Trophoblast cell (in vitro differentiated cells and primary cell): ENCODE data around the gene TPT1.

Experiments used
- DNase-seq, 2 donors: peaks; one replicate each; pipeline ENCODE4 v3.0.0-alpha.2; 2016
- H2AFZ ChIP-seq: 2 replicates; pipeline ENCODE4 v1.6.1; 2013; ENCODE audit warnings: low read length, moderate library complexity, mild to moderate bottlenecking; ENCODE audit not compliant: insufficient read depth, poor library complexity
- H2AK5ac ChIP-seq: 2 replicates; pipeline ENCODE4 v1.6.1; 2013; ENCODE audit warnings: mild to moderate bottlenecking, low read length
- H2BK120ac ChIP-seq: 2 replicates; pipeline ENCODE4 v1.6.1; 2013; ENCODE audit warnings: low read length, mild to moderate bottlenecking, moderate library complexity; ENCODE audit not compliant: insufficient read depth, poor library complexity
- H2BK12ac ChIP-seq: 2 replicates; pipeline ENCODE4 v1.6.1; 2013; ENCODE audit warnings: mild to moderate bottlenecking, low read length, moderate library complexity
- H2BK5ac ChIP-seq: 2 replicates; pipeline ENCODE4 v1.6.1; 2013; ENCODE audit warnings: low read length, low read depth, moderate library complexity, mild to moderate bottlenecking; ENCODE audit not compliant: poor library complexity
- H3K14ac ChIP-seq: 2 replicates; pipeline ENCODE4 v1.6.1; 2013; ENCODE audit warnings: mild to moderate bottlenecking, low read length
- H3K18ac ChIP-seq: 2 replicates; pipeline ENCODE4 v1.6.1; 2013; ENCODE audit warnings: mild to moderate bottlenecking, low read length
- H3K23ac ChIP-seq: 2 replicates; pipeline ENCODE4 v1.6.1; 2013; ENCODE audit warnings: low read length
- H3K27ac ChIP-seq: 2 replicates; pipeline ENCODE4 v1.5.1; 2013; ENCODE audit warnings: low read depth, mild to moderate bottlenecking, inconsistent platforms, low read length, moderate library complexity
- H3K27me3 ChIP-seq: 2 replicates; pipeline ENCODE4 v1.6.1; 2013; ENCODE audit warnings: inconsistent platforms, mild to moderate bottlenecking, low read length, moderate library complexity; ENCODE audit not compliant: insufficient read depth
- H3K36me3 ChIP-seq, 2 experiments: 1 replicate in 1 of 2; 2 replicates in 1 of 2; pipeline ENCODE4 v1.6.1; 2013; ENCODE audit warnings: low read length in 2 of 2, mild to moderate bottlenecking in 2 of 2, moderate library complexity in 1 of 2; ENCODE audit not compliant: insufficient read depth in 2 of 2, control insufficient read depth in 1 of 2
- H3K4ac ChIP-seq: 2 replicates; pipeline ENCODE4 v1.6.1; 2013; ENCODE audit warnings: low read depth, mild to moderate bottlenecking, low read length, moderate library complexity
- H3K4me1 ChIP-seq, 2 experiments: 1 replicate in 1 of 2; 2 replicates in 1 of 2; pipeline ENCODE4 v1.6.1; 2013; ENCODE audit warnings: low read length in 2 of 2, mild to moderate bottlenecking in 2 of 2, moderate library complexity in 1 of 2; ENCODE audit not compliant: insufficient read depth in 2 of 2, control insufficient read depth in 1 of 2
- H3K4me2 ChIP-seq: 2 replicates; pipeline ENCODE4 v1.6.1; 2013; ENCODE audit warnings: inconsistent platforms, mild to moderate bottlenecking, low read length, moderate library complexity
- H3K4me3 ChIP-seq: 2 replicates; pipeline ENCODE4 v1.5.1; 2013; ENCODE audit warnings: mild to moderate bottlenecking, low read depth, low read length, inconsistent platforms
- H3K79me1 ChIP-seq: one replicate; pipeline ENCODE4 v1.6.1; 2013; ENCODE audit warnings: low read length
- H3K79me2 ChIP-seq: 2 replicates; pipeline ENCODE4 v1.6.1; 2013; ENCODE audit warnings: low read length, mild to moderate bottlenecking; ENCODE audit not compliant: control insufficient read depth, insufficient read depth, poor library complexity
- H3K9ac ChIP-seq: 2 replicates; pipeline ENCODE4 v1.6.1; 2013; ENCODE audit warnings: mild to moderate bottlenecking, low read length
- H3K9me3 ChIP-seq: 2 replicates; pipeline ENCODE4 v1.6.1; 2013; ENCODE audit warnings: low read depth, mild to moderate bottlenecking, control low read depth, inconsistent platforms, low read length; ENCODE audit not compliant: insufficient read depth
- H4K12ac ChIP-seq: 2 replicates; pipeline ENCODE4 v1.6.1; 2013; ENCODE audit warnings: low read depth, mild to moderate bottlenecking, low read length, moderate library complexity
- H4K8ac ChIP-seq: 2 replicates; pipeline ENCODE4 v1.6.1; 2013; ENCODE audit warnings: low read depth, mild to moderate bottlenecking, low read length, moderate library complexity
- H4K91ac ChIP-seq: one replicate; pipeline ENCODE4 v1.6.1; 2013; ENCODE audit warnings: low read depth, mild to moderate bottlenecking, low read length, moderate library complexity
- WGBS: extraction: QIAGEN DNeasy Blood & Tissue Kit; methylation state at CpG from one replicate; pipeline ENCODE4 v1.1.7; 2013; ENCODE audit warnings: missing lambda C conversion rate; ENCODE audit not compliant: insufficient read length, insufficient coverage; ENCODE audit errors: extremely low coverage; 5-methylcytosine and 5-hydroxymethylcytosine counted together

The TPT1 gene

DNA sequence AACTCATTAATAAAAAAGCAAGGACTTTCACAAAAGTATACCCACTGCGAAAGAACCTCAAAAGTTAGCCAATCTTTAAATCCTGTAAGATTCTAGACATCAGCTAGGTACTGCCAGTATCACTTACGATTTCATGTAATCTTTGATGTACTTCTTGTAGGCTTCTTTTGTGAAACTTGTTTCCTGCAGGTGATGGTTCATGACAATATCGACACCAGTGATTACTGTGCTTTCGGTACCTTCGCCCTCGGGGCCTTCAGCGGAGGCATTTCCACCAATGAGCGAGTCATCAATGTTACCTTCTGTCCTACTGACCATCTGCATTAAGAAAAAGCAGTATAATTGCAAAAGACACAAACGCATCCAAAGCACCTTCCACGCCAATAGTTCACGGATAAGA, 1.1 kb downstream of the TPT1 start:
- Histone ChIP-seq H3K4me1 (peaks cover 0 to 7% of the 10 kb centered on the region in 2 experiments), H3K36me3 (peaks cover 17 to 40% of the 10 kb centered on the region in 2 experiments), H3K14ac (no peak overlapping the region), H2AFZ (no peak overlapping the region), H3K9ac (peak overlapping the region; percentile 100), H3K27ac (peak overlapping the region; percentile 99), H3K4me3 (peak overlapping the region; percentile 99), H3K23ac (no peak overlapping the region), H3K4ac (peak overlapping the region; percentile 67), H3K79me1 (peaks cover 10% of the 10 kb centered on the region), H3K4me2 (peak overlapping the region; percentile 94), H4K12ac (no peak overlapping the region), H2BK5ac (no peak overlapping the region), H3K27me3 (no peaks in the 10 kb centered on the region), H3K18ac (no peak overlapping the region), H2BK120ac (no peak overlapping the region), H4K91ac (no peak overlapping the region), H2AK5ac (no peak overlapping the region), H2BK12ac (no peak overlapping the region), H3K79me2 (peaks cover 14% of the 10 kb centered on the region), H3K9me3 (peaks cover 3% of the 10 kb centered on the region), H4K8ac (no peak overlapping the region)
- peak in 1 of 2 donors; percentile 39 for DNase-seq
- no CpG with 5 or more reads among the region's 11 CpGs for WGBS

- Histone ChIP-seq H3K9ac (no peak overlapping the region), H3K79me1 (peaks cover 10% of the 10 kb centered on the region), H2AFZ (no peak overlapping the region), H4K8ac (no peak overlapping the region), H3K4me2 (peak overlapping the region; percentile 94), H3K79me2 (peaks cover 14% of the 10 kb centered on the region), H2AK5ac (no peak overlapping the region), H3K9me3 (peaks cover 3% of the 10 kb centered on the region), H3K14ac (no peak overlapping the region), H3K4ac (no peak overlapping the region), H3K4me1 (peaks cover 3 to 7% of the 10 kb centered on the region in 2 experiments), H3K18ac (no peak overlapping the region), H3K27ac (no peak overlapping the region), H2BK120ac (no peak overlapping the region), H2BK12ac (no peak overlapping the region), H3K27me3 (no peaks in the 10 kb centered on the region), H2BK5ac (no peak overlapping the region), H3K4me3 (no peak overlapping the region), H3K36me3 (peaks cover 17 to 39% of the 10 kb centered on the region in 2 experiments), H4K12ac (no peak overlapping the region), H3K23ac (no peak overlapping the region), H4K91ac (no peak overlapping the region)
- DNase-seq, result no peak
These were observed 1.6 kb downstream of the TPT1 start for GRCh38 chr13:45339399-45339798.

DNA sequence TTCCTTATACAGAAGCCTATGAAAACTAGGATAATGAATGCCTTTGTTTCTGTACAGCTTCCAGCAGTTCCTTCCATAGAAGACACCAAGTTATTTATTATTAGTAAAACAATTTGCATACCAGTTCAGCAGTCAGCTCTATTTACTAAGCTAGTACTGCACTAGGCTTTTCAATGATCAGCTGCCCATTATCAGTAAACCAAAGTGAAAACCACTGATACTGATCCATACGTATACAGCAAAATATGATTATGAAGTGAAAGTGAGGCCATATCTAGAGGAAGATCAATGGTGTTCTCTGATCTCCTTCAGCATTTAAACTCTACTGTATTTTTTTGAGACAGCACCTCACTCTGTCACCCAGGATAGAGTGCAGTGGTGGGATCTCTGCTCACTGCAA, 3.2 kb downstream of the TPT1 start:
- Histone ChIP-seq H3K79me2 (peaks cover 14% of the 10 kb centered on the region), H2BK5ac (no peak overlapping the region), H3K27me3 (no peaks in the 10 kb centered on the region), H3K23ac (no peak overlapping the region), H3K36me3 (peaks cover 17 to 39% of the 10 kb centered on the region in 2 experiments), H3K14ac (no peak overlapping the region), H3K18ac (no peak overlapping the region), H4K12ac (no peak overlapping the region), H3K4me1 (peaks cover 3 to 7% of the 10 kb centered on the region in 2 experiments), H4K91ac (no peak overlapping the region), H2BK120ac (no peak overlapping the region), H3K9me3 (peaks cover 3% of the 10 kb centered on the region), H3K9ac (no peak overlapping the region), H3K27ac (no peak overlapping the region), H3K4me2 (no peak overlapping the region), H4K8ac (no peak overlapping the region), H3K79me1 (peaks cover 10% of the 10 kb centered on the region), H3K4me3 (no peak overlapping the region), H2AK5ac (no peak overlapping the region), H2AFZ (no peak overlapping the region), H3K4ac (peak overlapping the region; percentile 14), H2BK12ac (no peak overlapping the region)
- WGBS, result no CpG with 5 or more reads among the region's 1 CpG
- DNase-seq, result no peak

DNA sequence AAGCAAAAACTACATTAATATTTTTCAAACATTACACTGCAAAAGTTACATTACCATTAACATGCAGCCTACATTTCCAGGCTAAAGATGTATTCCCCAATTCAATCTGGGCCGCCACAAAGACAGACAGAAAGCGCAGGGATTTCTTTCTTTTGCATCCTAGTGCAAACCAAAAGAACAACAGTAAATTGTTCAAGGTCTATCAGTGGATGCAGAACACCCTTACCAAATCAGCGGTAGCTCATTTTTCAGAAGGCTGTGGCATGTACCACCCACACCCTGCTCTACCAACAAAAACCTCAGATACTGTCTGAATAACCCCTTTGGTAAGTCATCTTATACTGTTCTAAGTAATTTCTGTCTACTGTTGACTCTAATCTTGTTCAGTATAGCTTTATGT, 3.6 kb downstream of the TPT1 start:
- H2BK5ac ChIP-seq, result no peak overlapping the region
- WGBS, result no CpG with 5 or more reads among the region's 3 CpGs

More for the DNA sequence above, 3.6 kb downstream of the TPT1 start:
- H3K27me3 ChIP-seq, result no peaks in the 10 kb centered on the region
- H3K79me2 ChIP-seq, result peaks cover 14% of the 10 kb centered on the region
- peaks cover 15 to 39% of the 10 kb centered on the region in 2 experiments for H3K36me3 ChIP-seq
- H4K91ac ChIP-seq, result no peak overlapping the region
- no peak overlapping the region for H3K23ac ChIP-seq
- H3K27ac ChIP-seq, result no peak overlapping the region
- H4K12ac ChIP-seq, result no peak overlapping the region
- no peak overlapping the region for H3K4me3 ChIP-seq
- H2BK12ac ChIP-seq, result no peak overlapping the region
- no peak overlapping the region for H4K8ac ChIP-seq
- no peak overlapping the region for H3K4ac ChIP-seq
- no peak overlapping the region for H3K14ac ChIP-seq
- H3K9ac ChIP-seq, result no peak overlapping the region
- no peak for DNase-seq
- no peak overlapping the region for H2AFZ ChIP-seq
- peaks cover 3 to 8% of the 10 kb centered on the region in 2 experiments for H3K4me1 ChIP-seq
- no peak overlapping the region for H2AK5ac ChIP-seq
- H3K18ac ChIP-seq, result no peak overlapping the region
- H3K4me2 ChIP-seq, result no peak overlapping the region
- H2BK120ac ChIP-seq, result no peak overlapping the region
- peaks cover 3% of the 10 kb centered on the region for H3K9me3 ChIP-seq
- H3K79me1 ChIP-seq, result peaks cover 10% of the 10 kb centered on the region
